Liver (tissue), 9 donors: ENCODE data around the gene CSNK1E. TPM values are rescaled to one million over a fixed set of nuclear protein-coding genes. Genes with fewer than 3 reads are reported as not detected.

Experiments
- DNase-seq: peaks from one replicate; pipeline ENCODE4 v3.0.0-alpha.2; 2017; ENCODE audit warnings: low spot score
- H3K27ac ChIP-seq, 2 donors: one replicate each; pipeline ENCODE4 v1.7.0; 2013; ENCODE audit warnings: inconsistent platforms in 2 of 2, low read length in 2 of 2, control low read depth in 1 of 2, low read depth in 1 of 2, mild to moderate bottlenecking in 1 of 2
- H3K27me3 ChIP-seq, 4 donors: one replicate each; pipeline versions ENCODE4 v1.6.1 to v1.7.0; 2013; ENCODE audit warnings: low read length in 3 of 4, inconsistent platforms in 1 of 4, mild to moderate bottlenecking in 1 of 4, moderate library complexity in 1 of 4; ENCODE audit not compliant: control insufficient read depth in 4 of 4, insufficient read depth in 4 of 4
- H3K36me3 ChIP-seq, 4 donors: one replicate each; pipeline versions ENCODE4 v1.6.1 to v1.7.0; 2013; ENCODE audit warnings: low read length in 3 of 4, mild to moderate bottlenecking in 3 of 4, low read depth in 1 of 4, moderate library complexity in 1 of 4; ENCODE audit not compliant: control insufficient read depth in 4 of 4, insufficient read depth in 3 of 4
- H3K4me1 ChIP-seq, 4 donors: one replicate each; pipeline versions ENCODE4 v1.6.1 to v1.7.0; 2013; ENCODE audit warnings: low read length in 3 of 4, mild to moderate bottlenecking in 3 of 4, moderate library complexity in 1 of 4; ENCODE audit not compliant: control insufficient read depth in 4 of 4, insufficient read depth in 4 of 4
- H3K4me3 ChIP-seq, 3 donors: one replicate each; pipeline versions ENCODE4 v1.6.1 to v1.7.0; 2013; ENCODE audit warnings: low read length in 3 of 3, control low read depth in 1 of 3, low read depth in 1 of 3, mild to moderate bottlenecking in 1 of 3
- H3K9ac ChIP-seq, 2 donors: one replicate each; pipeline ENCODE4 v1.7.0; 2013; ENCODE audit warnings: low read length in 2 of 2, mild to moderate bottlenecking in 2 of 2, moderate library complexity in 2 of 2, control low read depth in 1 of 2, low read depth in 1 of 2
- H3K9me3 ChIP-seq, 4 donors: one replicate each; pipeline versions ENCODE4 v1.6.1 to v1.7.0; 2013; ENCODE audit warnings: low read length in 3 of 4; ENCODE audit not compliant: control insufficient read depth in 4 of 4
- EGR1 ChIP-seq, 2 donors: IDR thresholded peaks; 2 replicates each; pipeline ENCODE4 v1.6.1; 2016 to 2018; ENCODE audit warnings: antibody characterized with exemption in 2 of 2, low read depth in 2 of 2
- FOXA1 ChIP-seq: IDR thresholded peaks from 2 replicates; pipeline ENCODE4 v1.6.1; 2016; ENCODE audit warnings: antibody characterized with exemption
- GABPA ChIP-seq, 2 donors: IDR thresholded peaks in 1 of 2; conservative IDR thresholded peaks in 1 of 2; 2 replicates each; pipeline ENCODE4 v1.6.1; 2016; ENCODE audit warnings: antibody characterized with exemption in 2 of 2, mild to moderate bottlenecking in 1 of 2, moderate library complexity in 1 of 2
- HNF4A ChIP-seq, 2 donors: conservative IDR thresholded peaks; 2 replicates each; pipeline ENCODE4 v1.6.1; 2016; ENCODE audit warnings: antibody characterized with exemption in 2 of 2, mild to moderate bottlenecking in 2 of 2
- HNF4G ChIP-seq: IDR thresholded peaks from 2 replicates; pipeline ENCODE4 v1.6.1; 2016; ENCODE audit warnings: antibody characterized with exemption
- JUND ChIP-seq, 2 donors: IDR thresholded peaks; 2 replicates each; pipeline ENCODE4 v1.6.1; 2016; ENCODE audit warnings: antibody characterized with exemption in 2 of 2
- MAX ChIP-seq: IDR thresholded peaks from 2 replicates; pipeline ENCODE4 v1.6.1; 2016; ENCODE audit warnings: antibody characterized with exemption
- NR2F2 ChIP-seq: IDR thresholded peaks from 2 replicates; pipeline ENCODE4 v1.6.1; 2016; ENCODE audit warnings: antibody characterized with exemption
- RAD21 ChIP-seq, 2 donors: IDR thresholded peaks; 2 replicates each; pipeline ENCODE4 v1.6.1; 2016; ENCODE audit warnings: antibody characterized with exemption in 2 of 2, mild to moderate bottlenecking in 2 of 2
- REST ChIP-seq: IDR thresholded peaks from 2 replicates; pipeline ENCODE4 v1.6.1; 2016; ENCODE audit warnings: antibody characterized with exemption, mild to moderate bottlenecking
- TAF1 ChIP-seq: conservative IDR thresholded peaks from 2 replicates; pipeline ENCODE4 v1.6.1; 2016; ENCODE audit warnings: antibody characterized with exemption, mild to moderate bottlenecking
- YY1 ChIP-seq: IDR thresholded peaks from 2 replicates; pipeline ENCODE4 v1.6.1; 2016; ENCODE audit warnings: antibody characterized with exemption, mild to moderate bottlenecking
- WGBS: extraction: QIAGEN DNeasy Blood & Tissue Kit; methylation state at CpG from one replicate; pipeline ENCODE4 v1.1.7; 2013; 5-methylcytosine and 5-hydroxymethylcytosine counted together
- polyA plus RNA-seq, 2 donors: library from polyadenylated mRNA; stranded (reverse) in 1 of 2; unstranded in 1 of 2; fragments of 200-250 nt in 1 of 2; fragments of >200 nt in 1 of 2; fragmentation: Nextera tagmentation in 1 of 2; extraction: Ambion mirVana in 1 of 2; gene quantifications; one replicate each; pipeline versions ENCODE4 v1.2.1 to v1.2.3, GENCODE V29; 2013 to 2015
- total RNA-seq, 2 donors: library from RNA; depleted of rRNA; stranded (reverse); fragments of >200 nt; gene quantifications; one replicate each; pipeline ENCODE4 v1.2.3, GENCODE V29; 2014
- donor health status: healthy.
- donor health status: healthy.
- donor health status: healthy.
- donor health status: healthy.
- donor health status: healthy.

CSNK1E gene
- total and polyA plus RNA-seq, 4 donors, result 8.4 to 27.4 (median 13.7) TPM

- H3K27me3 ChIP-seq, result no peaks in the 10 kb centered on the region
- no peaks in the 10 kb centered on the region for H3K9me3 ChIP-seq
- no peak for TF ChIP-seq RAD21 (IDR thresholded peaks at IDR 0.05)
- TF ChIP-seq REST, result no peak
- no peak overlapping the region for H3K4me3 ChIP-seq
- WGBS, result 96% methylated on average over 9 of the region's 9 CpGs
- H3K27ac ChIP-seq, result no peak overlapping the region
- peaks cover 0 to 43% (median 8%) of the 10 kb centered on the region in 4 donors for H3K36me3 ChIP-seq
- peaks cover 0 to 14% (median 12%) of the 10 kb centered on the region in 4 donors for H3K4me1 ChIP-seq
- no peak overlapping the region for H3K9ac ChIP-seq
- DNase-seq, result no peak
Observed at GRCh38 chr22:38295863-38296262, 21.4 kb downstream of the CSNK1E start.

- H3K4me1 ChIP-seq, result peaks cover 0 to 11% (median 9%) of the 10 kb centered on the region in 4 donors
- H3K27me3 ChIP-seq, result no peaks in the 10 kb centered on the region
- no peak overlapping the region for H3K27ac ChIP-seq
- WGBS, result 94% methylated on average over 6 of the region's 6 CpGs
- H3K4me3 ChIP-seq, result no peak overlapping the region
- TF ChIP-seq HNF4A (conservative IDR thresholded peaks at IDR 0.05) (no peak), HNF4G (no peak), NR2F2 (no peak), FOXA1 (no peak), GABPA (IDR thresholded peaks at IDR 0.05 in 1 of 2, conservative IDR thresholded peaks at IDR 0.05 in 1 of 2) (no peak), REST (no peak)
- H3K9me3 ChIP-seq, result no peaks in the 10 kb centered on the region
- peaks cover 0 to 43% (median 6%) of the 10 kb centered on the region in 4 donors for H3K36me3 ChIP-seq
- DNase-seq, result no peak
- no peak overlapping the region for H3K9ac ChIP-seq
Observed at GRCh38 chr22:38295339-38295738, 21.9 kb downstream of the CSNK1E start.

GRCh38 chr22:38294193-38294592 lies 23.0 kb downstream of the CSNK1E start:
- H3K27ac ChIP-seq, result no peak overlapping the region
- no peaks in the 10 kb centered on the region for H3K27me3 ChIP-seq
- WGBS, result 95% methylated on average over 26 of the region's 26 CpGs
- TF ChIP-seq FOXA1, result no peak
- TF ChIP-seq MAX, result no peak
- TF ChIP-seq EGR1 (IDR thresholded peaks at IDR 0.05; ENCODE audit: low read depth in 2 of 2), result no peak
- no peak for TF ChIP-seq YY1
- no peak for TF ChIP-seq JUND (IDR thresholded peaks at IDR 0.05)
- no peak for TF ChIP-seq TAF1
- no peak overlapping the region for H3K9ac ChIP-seq
- no peaks in the 10 kb centered on the region for H3K9me3 ChIP-seq
- H3K4me3 ChIP-seq, result no peak overlapping the region
- peaks cover 0 to 36% (median 6%) of the 10 kb centered on the region in 4 donors for H3K36me3 ChIP-seq
- no peaks in the 10 kb centered on the region for H3K4me1 ChIP-seq
- no peak for DNase-seq
